Smooth muscle cell (in vitro differentiated cells): ENCODE data around the gene LRCOL1. TPM values are rescaled to one million over a fixed set of nuclear protein-coding genes. Genes with fewer than 3 reads are reported as not detected.

Experiments
- DNase-seq: peaks from one replicate; lab custom pipeline; 2025; ENCODE audit not compliant: unreplicated experiment; lab: John Stamatoyannopoulos, UW
- H2AFZ ChIP-seq: fragments of 200-600 bp; sonication (generic); 2 replicates; pipeline ENCODE4 v1.6.0; 2016; ENCODE audit warnings: antibody characterized with exemption, low read depth, mild to moderate bottlenecking
- H3F3A ChIP-seq: fragments of 200-600 bp; sonication (generic); 2 replicates; pipeline ENCODE4 v1.6.0; 2017; ENCODE audit warnings: antibody characterized with exemption, low read depth
- H3K27ac ChIP-seq: fragments of 200-600 bp; sonication (generic); 2 replicates; pipeline ENCODE4 v1.5.1; 2016; ENCODE audit warnings: low read depth, mild to moderate bottlenecking
- H3K27me3 ChIP-seq: fragments of 200-600 bp; sonication (generic); 2 replicates; pipeline ENCODE4 v1.6.1; 2016; ENCODE audit warnings: low read depth, mild to moderate bottlenecking
- H3K36me3 ChIP-seq: fragments of 200-600 bp; sonication (generic); 2 replicates; pipeline ENCODE4 v1.5.1; 2016; ENCODE audit warnings: low read depth
- H3K4me1 ChIP-seq: fragments of 200-600 bp; sonication (generic); 2 replicates; pipeline ENCODE4 v1.5.1; 2016; ENCODE audit warnings: low read depth
- H3K4me2 ChIP-seq: fragments of 200-600 bp; sonication (generic); 2 replicates; pipeline ENCODE4 v1.6.0; 2016; ENCODE audit warnings: mild to moderate bottlenecking
- H3K4me3 ChIP-seq: fragments of 200-600 bp; sonication (generic); 2 replicates; pipeline ENCODE4 v1.5.1; 2016; ENCODE audit warnings: mild to moderate bottlenecking
- H3K79me2 ChIP-seq: fragments of 200-600 bp; sonication (generic); 2 replicates; pipeline ENCODE4 v1.6.0; 2016; ENCODE audit warnings: low read depth, mild to moderate bottlenecking
- H3K9ac ChIP-seq: fragments of 200-600 bp; sonication (generic); 2 replicates; pipeline ENCODE4 v1.6.0; 2016; ENCODE audit warnings: low read depth
- H3K9me3 ChIP-seq: fragments of 200-600 bp; sonication (generic); replicated peaks from 2 replicates; pipeline ENCODE4 v1.5.1; 2016; ENCODE audit warnings: low read depth
- H4K20me1 ChIP-seq: fragments of 200-600 bp; sonication (generic); 2 replicates; pipeline ENCODE4 v1.6.0; 2016; ENCODE audit warnings: low read depth
- WGBS: methylation state at CpG from one replicate; pipeline ENCODE4 v1.1.7; 2016; ENCODE audit warnings: low lambda C conversion rate; 5-methylcytosine and 5-hydroxymethylcytosine counted together
- polyA plus RNA-seq: library from polyadenylated mRNA; unstranded; fragments of >200 nt; fragmentation: Nextera tagmentation; extraction: Ambion mirVana; gene quantifications from 2 replicates; pipeline ENCODE4 v1.2.1, GENCODE V29; 2016
- total RNA-seq: library from RNA; depleted of rRNA; stranded (reverse); fragments of >200 nt; gene quantifications from 2 replicates; pipeline ENCODE4 v1.2.3, GENCODE V29; 2014
- TF ChIP-seq, protein P1 (sequence below): fragments of 200-600 bp; sonication (generic); IDR thresholded peaks from 2 replicates; pipeline ENCODE4 v1.5.1; 2017; ENCODE audit warnings: borderline replicate concordance, mild to moderate bottlenecking, antibody characterized with exemption; ENCODE audit not compliant: insufficient read depth, poor library complexity, severe bottlenecking

LRCOL1 gene
- total and polyA plus RNA-seq, 2 experiments from 2014 or later = not detected

DNA sequence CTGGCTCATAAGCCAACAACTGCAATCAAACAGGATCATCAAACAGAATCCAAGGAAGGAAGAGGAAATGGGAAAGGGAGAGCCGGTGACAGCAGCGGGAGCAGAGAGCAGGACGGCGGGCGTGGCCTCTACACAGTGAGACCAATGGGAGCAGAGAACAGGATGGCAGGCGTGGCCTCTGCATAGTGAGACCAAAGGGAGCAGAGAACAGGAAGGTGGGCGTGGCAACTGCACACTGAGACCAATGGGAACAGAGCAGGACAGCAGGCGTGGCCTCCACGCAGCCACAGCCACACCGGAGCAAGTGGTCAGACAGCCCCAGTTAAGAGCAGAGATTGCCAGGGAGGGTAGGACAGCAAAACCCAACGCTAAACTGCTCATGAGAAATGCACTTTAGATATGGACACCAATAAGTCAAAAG, 16.4 kb downstream of the LRCOL1 start:
- Histone ChIP-seq H3F3A (peaks cover 11% of the 10 kb centered on the region), H3K79me2 (no peaks in the 10 kb centered on the region), H3K36me3 (no peaks in the 10 kb centered on the region), H3K27me3 (peaks cover 19% of the 10 kb centered on the region), H4K20me1 (no peaks in the 10 kb centered on the region), H3K4me3 (no peak overlapping the region), H3K4me1 (peaks cover 4% of the 10 kb centered on the region), H3K27ac (no peak overlapping the region), H3K9ac (no peak overlapping the region), H3K9me3 (no peaks in the 10 kb centered on the region), H2AFZ (no peak overlapping the region), H3K4me2 (no peak overlapping the region)
- TF ChIP-seq, protein P1, sequence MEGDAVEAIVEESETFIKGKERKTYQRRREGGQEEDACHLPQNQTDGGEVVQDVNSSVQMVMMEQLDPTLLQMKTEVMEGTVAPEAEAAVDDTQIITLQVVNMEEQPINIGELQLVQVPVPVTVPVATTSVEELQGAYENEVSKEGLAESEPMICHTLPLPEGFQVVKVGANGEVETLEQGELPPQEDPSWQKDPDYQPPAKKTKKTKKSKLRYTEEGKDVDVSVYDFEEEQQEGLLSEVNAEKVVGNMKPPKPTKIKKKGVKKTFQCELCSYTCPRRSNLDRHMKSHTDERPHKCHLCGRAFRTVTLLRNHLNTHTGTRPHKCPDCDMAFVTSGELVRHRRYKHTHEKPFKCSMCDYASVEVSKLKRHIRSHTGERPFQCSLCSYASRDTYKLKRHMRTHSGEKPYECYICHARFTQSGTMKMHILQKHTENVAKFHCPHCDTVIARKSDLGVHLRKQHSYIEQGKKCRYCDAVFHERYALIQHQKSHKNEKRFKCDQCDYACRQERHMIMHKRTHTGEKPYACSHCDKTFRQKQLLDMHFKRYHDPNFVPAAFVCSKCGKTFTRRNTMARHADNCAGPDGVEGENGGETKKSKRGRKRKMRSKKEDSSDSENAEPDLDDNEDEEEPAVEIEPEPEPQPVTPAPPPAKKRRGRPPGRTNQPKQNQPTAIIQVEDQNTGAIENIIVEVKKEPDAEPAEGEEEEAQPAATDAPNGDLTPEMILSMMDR = no peak
- WGBS = 44% methylated on average over 11 of the region's 11 CpGs
- peak; percentile 38 for DNase-seq

DNA sequence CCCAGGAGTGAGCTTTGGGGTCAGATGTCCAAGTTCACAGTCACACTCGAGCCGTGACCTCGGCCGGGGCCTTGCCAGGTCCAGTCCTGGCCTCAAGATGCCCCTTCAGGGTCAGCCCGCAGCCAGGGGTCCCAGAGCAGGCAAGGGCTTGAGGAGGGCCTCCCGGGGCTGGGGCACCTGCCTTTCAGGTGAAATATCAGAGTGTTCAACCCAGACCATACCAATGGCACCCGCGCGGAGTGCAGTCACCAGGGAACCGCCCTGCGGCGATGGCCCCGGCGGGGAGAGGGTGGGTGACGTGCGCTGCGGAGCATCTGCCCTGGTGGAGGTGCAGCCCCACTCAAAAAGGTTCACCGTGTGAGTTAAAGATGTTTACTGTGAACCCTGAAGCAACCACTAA, 16.9 kb downstream of the LRCOL1 start:
- H3K9ac ChIP-seq = no peak overlapping the region
- no peak for DNase-seq
- no peak overlapping the region for H3K27ac ChIP-seq
- TF ChIP-seq, protein P1 = no peak
- no peaks in the 10 kb centered on the region for H3K79me2 ChIP-seq
- no peak overlapping the region for H3K4me2 ChIP-seq
- no peaks in the 10 kb centered on the region for H3K36me3 ChIP-seq
- H4K20me1 ChIP-seq = no peaks in the 10 kb centered on the region
- H2AFZ ChIP-seq = no peak overlapping the region
- H3K9me3 ChIP-seq = no peaks in the 10 kb centered on the region
- WGBS = 89% methylated on average over 18 of the region's 18 CpGs
- no peak overlapping the region for H3K4me3 ChIP-seq
- H3K27me3 ChIP-seq = peaks cover 23% of the 10 kb centered on the region
- H3F3A ChIP-seq = peaks cover 11% of the 10 kb centered on the region
- H3K4me1 ChIP-seq = no peaks in the 10 kb centered on the region

DNA sequence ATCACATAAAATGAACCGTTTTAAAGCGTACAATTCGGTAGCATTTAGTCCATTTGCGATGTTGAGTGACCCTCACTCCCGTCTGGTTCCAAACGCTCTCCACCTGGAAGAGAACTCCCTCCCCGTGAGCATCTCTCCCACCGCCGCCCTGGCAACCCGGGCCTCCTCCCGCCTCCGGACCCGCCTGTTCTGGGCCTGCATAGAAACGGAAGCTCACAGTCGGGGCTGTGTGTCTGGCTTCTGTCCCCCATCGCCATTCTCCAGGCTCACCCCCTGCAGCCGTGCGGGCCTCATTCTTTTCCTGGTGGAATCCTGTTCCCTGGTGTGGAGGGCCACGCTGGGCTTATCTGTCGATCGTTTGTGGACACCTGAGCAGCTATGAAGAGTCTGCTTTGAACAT, 17.3 kb downstream of the LRCOL1 start:
- Histone ChIP-seq H2AFZ (no peak overlapping the region), H3K4me1 (no peaks in the 10 kb centered on the region), H3F3A (peaks cover 11% of the 10 kb centered on the region), H3K4me2 (no peak overlapping the region), H3K9me3 (no peaks in the 10 kb centered on the region), H3K36me3 (no peaks in the 10 kb centered on the region), H3K27me3 (peaks cover 23% of the 10 kb centered on the region), H3K27ac (no peak overlapping the region), H4K20me1 (no peaks in the 10 kb centered on the region), H3K79me2 (no peaks in the 10 kb centered on the region), H3K9ac (no peak overlapping the region), H3K4me3 (no peak overlapping the region)
- WGBS = 88% methylated on average over 21 of the region's 21 CpGs
- DNase-seq = no peak
- TF ChIP-seq, protein P1 = no peak

DNA sequence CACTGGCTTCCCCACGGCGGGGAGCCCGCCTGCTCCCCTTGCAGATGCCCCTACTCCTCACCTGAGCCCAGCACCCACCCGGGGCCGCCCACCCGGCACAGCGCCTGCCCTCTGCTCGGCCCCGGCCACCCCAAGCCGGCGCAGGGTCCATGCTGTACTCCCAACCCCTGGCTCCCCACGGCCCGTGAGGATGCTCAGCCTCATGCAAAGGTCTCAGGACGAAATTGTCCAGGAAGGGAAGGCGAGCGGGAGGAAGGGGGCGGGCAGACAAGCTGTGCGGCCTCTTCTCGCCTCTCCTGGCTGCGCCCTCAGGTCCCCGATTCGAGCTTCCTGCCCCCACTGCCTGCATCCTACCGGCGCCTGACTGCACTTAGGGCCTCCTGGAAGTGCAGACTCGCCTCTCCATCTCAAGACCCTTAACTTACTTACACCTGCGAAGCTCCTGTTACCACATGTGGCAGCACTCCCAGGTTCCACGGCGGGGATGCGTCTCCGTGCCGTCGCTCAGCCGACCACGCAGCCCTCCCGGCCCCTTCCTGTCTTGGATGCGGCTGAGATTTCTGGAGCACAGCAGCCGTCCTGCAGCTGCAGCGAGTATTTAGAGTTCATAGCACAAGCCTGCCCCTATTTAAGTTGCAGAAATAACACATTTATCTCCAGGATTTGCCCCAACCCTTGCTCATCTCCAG, 18.0 kb downstream of the LRCOL1 start:
- DNase-seq = no peak
- 87% methylated on average over 37 of the region's 38 CpGs for WGBS
- Histone ChIP-seq H2AFZ (no peak overlapping the region), H3K4me2 (no peak overlapping the region), H3K9ac (no peak overlapping the region), H3K4me3 (no peak overlapping the region), H4K20me1 (no peaks in the 10 kb centered on the region), H3K79me2 (no peaks in the 10 kb centered on the region), H3K36me3 (no peaks in the 10 kb centered on the region), H3K27me3 (peaks cover 23% of the 10 kb centered on the region), H3K9me3 (no peaks in the 10 kb centered on the region), H3K4me1 (no peaks in the 10 kb centered on the region), H3K27ac (no peak overlapping the region), H3F3A (peaks cover 9% of the 10 kb centered on the region)
- TF ChIP-seq, protein P1 = no peak
